ENCODE results near the gene DZIP1L.
A peak's percentile ranks its signal among the peaks of the same experiment; 100 is the strongest.
"Not testable (repeated sequence)": the region's sequence is repeated elsewhere in the genome, so short reads cannot be mapped to it uniquely, and the experiment has no call there.

The DZIP1L gene

GRCh38 chr3:138112362-138112761, 3.0 kb downstream of the DZIP1L start:
- DNase-seq = no peak

GRCh38 chr3:138105598-138105997, 9.8 kb downstream of the DZIP1L start:
- no peak for DNase-seq

GRCh38 chr3:138103466-138103865, 11.9 kb downstream of the DZIP1L start:
- DNase-seq = no peak

- not testable (repeated sequence) for DNase-seq
These were observed 14.0 kb downstream of the DZIP1L start for GRCh38 chr3:138101351-138101940.

- DNase-seq = no peak
These were observed 16.0 kb downstream of the DZIP1L start for GRCh38 chr3:138099417-138099816.

- peak; percentile 26 for DNase-seq
These were observed 17.9 kb downstream of the DZIP1L start for GRCh38 chr3:138097192-138098172.

- no peak for DNase-seq
These were observed 21.7 kb downstream of the DZIP1L start for GRCh38 chr3:138093721-138094120.

- no peak for DNase-seq
These were observed 23.4 kb downstream of the DZIP1L start for GRCh38 chr3:138092023-138092422.

- no peak for DNase-seq
These were observed 26.3 kb downstream of the DZIP1L start for GRCh38 chr3:138089091-138089490.

GRCh38 chr3:138085745-138086144, 29.7 kb downstream of the DZIP1L start:
- DNase-seq = not testable (repeated sequence)

GRCh38 chr3:138084196-138084595, 31.2 kb downstream of the DZIP1L start:
- DNase-seq = no peak

- no peak for DNase-seq
These were observed 32.4 kb downstream of the DZIP1L start for GRCh38 chr3:138082992-138083386.

GRCh38 chr3:138082085-138082991, 33.1 kb downstream of the DZIP1L start:
- DNase-seq = peak; percentile 43

- no peak for DNase-seq
These were observed 33.9 kb downstream of the DZIP1L start for GRCh38 chr3:138081371-138082084.

GRCh38 chr3:138079901-138080300, 35.5 kb downstream of the DZIP1L start:
- no peak for DNase-seq

- peak; percentile 35 for DNase-seq
These were observed 36.5 kb downstream of the DZIP1L start for GRCh38 chr3:138078901-138079344.

GRCh38 chr3:138078096-138078495, 37.3 kb downstream of the DZIP1L start:
- no peak for DNase-seq

- no peak for DNase-seq
These were observed 42.6 kb downstream of the DZIP1L start for GRCh38 chr3:138072796-138073195.

GRCh38 chr3:138070006-138070405, 45.4 kb downstream of the DZIP1L start:
- no peak for DNase-seq

GRCh38 chr3:138068579-138069174, 46.7 kb downstream of the DZIP1L start:
- peak; percentile 87 for DNase-seq

- no peak for DNase-seq
These were observed 47.4 kb downstream of the DZIP1L start for GRCh38 chr3:138068046-138068445.

- DNase-seq = no peak
These were observed 48.4 kb downstream of the DZIP1L start for GRCh38 chr3:138066972-138067371.

Data from activated CD4-positive, alpha-beta T cell treated with anti-CD3 and anti-CD28 coated beads, Interleukin-2, Interleukin-6, amounts not matched to agents 100 ng/mL and 50 ng/mL, durations not matched to agents 16 hours and 8 hours (primary cell).